GM12878 (cell line): ENCODE data around the gene ABCA4. TPM values are rescaled to one million over a fixed set of nuclear protein-coding genes. Genes with fewer than 3 reads are reported as not detected.

ENCODE experiments used
- ATAC-seq: fragments of 200-7000 bp; cut with Tn5 transposase; 3 replicates; pipeline ENCODE4 v1.9.1; 2020; ENCODE audit warnings: mild to moderate bottlenecking, moderate library complexity
- BruUV-seq: library from RNA; stranded (reverse); fragments of 400-500 nt; replicated peaks from 2 replicates; lab custom pipeline; 2021; lab: Mats Ljungman, UMichigan
- CTCF ChIA-PET: fragments of 300-600 bp; sonication (Branson Sonifier 250); formaldehyde crosslinking; extraction: SDS; loops from one replicate; lab custom pipeline; 2021; ENCODE audit warnings: inconsistent platforms; lab: Yijun Ruan, JAX
- POLR2A ChIA-PET: fragments of 350-600 bp; formaldehyde crosslinking; extraction: SDS; loops from one replicate; lab custom pipeline; 2021; ENCODE audit warnings: inconsistent platforms; lab: Charles Lee
- RAD21 ChIA-PET: fragments of 300-600 bp; sonication (Branson Sonifier 250); formaldehyde crosslinking; loops from one replicate; lab custom pipeline; 2023; ENCODE audit warnings: antibody characterized with exemption; ENCODE audit not compliant: unreplicated experiment; lab: Charles Lee
- SMC1A ChIA-PET: fragments of 300-600 bp; sonication (Branson Sonifier 250); formaldehyde crosslinking; loops from one replicate; lab custom pipeline; 2023; ENCODE audit not compliant: unreplicated experiment, uncharacterized antibody; lab: Charles Lee
- DNase-seq: peaks from one replicate; pipeline ENCODE4 v3.0.0-alpha.2; 2011; ENCODE audit warnings: low read depth, low spot score
- FAIRE-seq: peaks from 3 replicates; lab custom pipeline; 2011; peaks lifted over from hg19 to GRCh38; lab: Jason Lieb, UNC
- H2AFZ ChIP-seq: 2 replicates; pipeline ENCODE4 v1.6.0; 2011; ENCODE audit warnings: low read depth, low read length, control low read depth; ENCODE audit not compliant: control insufficient read depth
- H3K27ac ChIP-seq: 2 replicates; pipeline ENCODE4 v1.5.1; 2011; ENCODE audit warnings: control low read depth; ENCODE audit not compliant: control insufficient read depth, insufficient read depth
- H3K27me3 ChIP-seq, 2 experiments: replicated peaks in 1 of 2; 2 replicates each; pipeline versions ENCODE4 v1.6.0 to v1.6.1; 2011; ENCODE audit warnings: low read length in 1 of 2; ENCODE audit not compliant: control insufficient read depth in 2 of 2, insufficient read depth in 2 of 2
- H3K36me3 ChIP-seq, 2 experiments: 2 replicates each; pipeline ENCODE4 v1.5.1; 2011; ENCODE audit warnings: low read length in 1 of 2; ENCODE audit not compliant: control insufficient read depth in 2 of 2, insufficient read depth in 2 of 2
- H3K4me1 ChIP-seq: 2 replicates; pipeline ENCODE4 v1.6.1; 2011; ENCODE audit warnings: mild to moderate bottlenecking, low read length, moderate library complexity, mixed read lengths; ENCODE audit not compliant: control insufficient read depth, insufficient read depth
- H3K4me2 ChIP-seq: 2 replicates; pipeline ENCODE4 v1.6.0; 2011; ENCODE audit warnings: control low read depth; ENCODE audit not compliant: control insufficient read depth, insufficient read depth
- H3K4me3 ChIP-seq: fragments of 200-600 bp; sonication (generic); 2 replicates; pipeline ENCODE4 v1.5.1; 2016
- H3K79me2 ChIP-seq: 2 replicates; pipeline ENCODE4 v1.6.0; 2011; ENCODE audit warnings: low read length; ENCODE audit not compliant: control insufficient read depth, insufficient read depth
- H3K9ac ChIP-seq: 2 replicates; pipeline ENCODE4 v1.8.0; 2011; ENCODE audit warnings: low read length, control low read depth, mixed read lengths; ENCODE audit not compliant: control insufficient read depth, insufficient read depth
- H3K9me3 ChIP-seq: replicated peaks from 3 replicates; pipeline ENCODE4 v1.5.1; 2011; ENCODE audit warnings: mild to moderate bottlenecking, low read length; ENCODE audit not compliant: control insufficient read depth, insufficient read depth
- H4K20me1 ChIP-seq: 2 replicates; pipeline ENCODE4 v1.6.0; 2011; ENCODE audit not compliant: control insufficient read depth, insufficient read depth
- HSF1 ChIP-seq: fragments of 150-350 bp; IDR thresholded peaks from 2 replicates; pipeline ENCODE4 v1.6.1; 2014; ENCODE audit warnings: mild to moderate bottlenecking, low read depth, low read length
- ZNF687 ChIP-seq: fragments of 450-650 bp; IDR thresholded peaks from 2 replicates; pipeline ENCODE4 v1.6.1; 2017; ENCODE audit warnings: mild to moderate bottlenecking, moderate library complexity
- WGBS: methylation state at CpG from one replicate; pipeline ENCODE4 v1.1.6; 2016; ENCODE audit warnings: low lambda C conversion rate; ENCODE audit not compliant: insufficient replicate concordance, insufficient coverage; ENCODE audit errors: missing lambda C conversion rate; 5-methylcytosine and 5-hydroxymethylcytosine counted together
- in situ Hi-C: fragments of 300-500 bp; cut with MboI; formaldehyde crosslinking; loops from 9 replicates; pipeline ENCODE4 v1.14.3; 2018; ENCODE audit warnings: mixed read lengths
- intact Hi-C: fragments of 100-400 bp; cut with micrococcal nuclease; formaldehyde crosslinking; loops from one replicate; pipeline ENCODE4 v1.14.2; 2022; ENCODE audit not compliant: unreplicated experiment
- polyA plus RNA-seq, 11 experiments: library from polyadenylated mRNA; depleted of rRNA in 4 of 11; unstranded in 6 of 11; stranded (reverse) in 5 of 11; fragments of >200 nt; fragmentation: Nextera tagmentation in 4 of 11; fragmentation: Illumina TruSeq in 1 of 11; extraction: Ambion mirVana in 4 of 11; extraction: Trizol in 1 of 11; gene quantifications; 1 replicate in 1 of 11; 2 replicates in 10 of 11; pipeline versions ENCODE4 v1.2.1 to v1.2.3, GENCODE V29; 2011 to 2016; ENCODE audit warnings: inconsistent platforms in 2 of 11, missing spikeins in 2 of 11, low read depth in 1 of 11
- total RNA-seq, 4 experiments: library from RNA; depleted of rRNA in 3 of 4; stranded (reverse); fragments of >200 nt in 3 of 4; fragmentation: Illumina TruSeq in 1 of 4; extraction: Trizol in 1 of 4; gene quantifications; 2 replicates each; pipeline versions ENCODE4 v1.2.1 to v1.2.3, GENCODE V29; 2013 to 2021

Gene ABCA4
- total and polyA plus RNA-seq, 10 of the 15 experiments (the other 5 are each of a cell fraction or from before 2014, with no cell fraction given) = 0.03 to 0.28 (median 0.11) TPM; not detected in 3

- no TSS peak for BruUV-seq
- Histone ChIP-seq H4K20me1 (no peaks in the 10 kb centered on the region; the same call in 1 of the 2 replicates), H3K4me2 (no peak overlapping the region), H3K9ac (no peak overlapping the region), H3K9me3 (no peaks in the 10 kb centered on the region), H3K79me2 (no peaks in the 10 kb centered on the region), H3K4me1 (no peaks in the 10 kb centered on the region), H3K27me3 (no peaks in the 10 kb centered on the region), H2AFZ (no peak overlapping the region), H3K36me3 (no peaks in the 10 kb centered on the region), H3K27ac (no peak overlapping the region), H3K4me3 (no peak overlapping the region)
- CTCF ChIA-PET = interaction anchor here (3.0 kb wide), 1 partner anchor 8 kb away, joined by 18 read pairs; no protein-coding TSS in a partner anchor
- no peak for DNase-seq
- no peak for TF ChIP-seq ZNF687
- TF ChIP-seq HSF1 = no peak
- POLR2A ChIA-PET = no interaction called here
- SMC1A ChIA-PET = interaction anchor here (0.8 kb wide), 1 partner anchor 265 kb away, joined by 3 read pairs; no protein-coding TSS in a partner anchor
- no peak for FAIRE-seq
- RAD21 ChIA-PET = no interaction called here
- WGBS = 62% methylated on average over 2 of the region's 2 CpGs
- intact Hi-C loops (loop anchor here (10.0 kb wide), 1 partner anchor 165 kb away; the partner anchor contains the start of gene ARHGAP29), in situ Hi-C loops (loop anchor here (10.0 kb wide), 1 partner anchor 735 kb away; no protein-coding TSS in a partner anchor)
- no peak for ATAC-seq
These were observed 51.0 kb downstream of the ABCA4 start for GRCh38 chr1:94069919-94070285.
